ENCODE data around the gene DROSHA. TPM values are rescaled to one million over a fixed set of nuclear protein-coding genes. Genes with fewer than 3 reads are reported as not detected.
"Not testable (repeated sequence)": the region's sequence is repeated elsewhere in the genome, so short reads cannot be mapped to it uniquely, and the experiment has no call there.

DROSHA gene
- total and polyA plus RNA-seq, 2 donors (not counting 3 experiments of a cell fraction or from before 2014, with no cell fraction given), result 49.1 to 96.4 TPM

DNA sequence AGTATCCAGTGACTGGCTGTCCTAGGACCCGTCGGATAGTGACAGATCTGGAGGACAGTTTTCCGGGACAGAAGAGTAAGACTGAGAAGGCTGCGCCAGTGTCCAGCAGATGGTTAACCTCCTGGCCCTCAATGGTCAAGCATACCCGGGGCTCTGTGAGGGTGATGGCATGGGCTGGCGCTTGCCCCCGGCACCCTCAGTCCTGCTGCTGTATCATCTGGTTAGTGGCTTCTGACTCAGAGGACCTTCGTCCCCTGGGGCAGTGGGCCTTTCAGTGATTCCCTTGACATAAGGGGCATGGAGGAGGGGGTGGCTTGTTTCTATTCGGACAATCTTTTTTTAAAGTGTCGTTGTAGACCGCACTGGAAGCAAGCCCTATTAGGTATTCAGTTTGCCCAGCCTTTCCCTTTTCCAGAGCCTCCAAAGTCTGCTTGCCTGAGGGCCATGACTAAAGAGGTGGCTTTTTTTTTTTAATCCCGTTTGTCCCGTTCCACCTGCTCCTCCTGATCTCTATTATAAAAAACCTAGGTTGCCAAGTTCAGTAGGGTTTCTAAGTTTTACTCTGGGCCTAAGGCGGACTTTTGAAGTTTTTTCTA, 136.3 kb downstream of the DROSHA start:
- H3K9ac ChIP-seq (replicated peaks; ENCODE audit: extremely low read depth, insufficient read depth, low read length); H3K4me2 ChIP-seq (ENCODE audit: insufficient read depth, low read length); FAIRE-seq; H3K27me3 ChIP-seq (ENCODE audit: control insufficient read depth in 2 of 2, insufficient read depth in 2 of 2, low read length in 2 of 2); H3K9me1 ChIP-seq (replicated peaks; ENCODE audit: control insufficient read depth, extremely low read depth, insufficient read depth, low read length); H2AFZ ChIP-seq (ENCODE audit: low read depth, low read length); dilution Hi-C loops (cut with MboI; ENCODE audit: extremely low pct_ligation_motif_present, low sequenced_read_pairs); DNase-seq (ENCODE audit: low read depth, low spot score); H3K4me3 ChIP-seq (replicated peaks in 1 of 3; ENCODE audit: insufficient read depth in 1 of 3, low read depth in 1 of 3, low read length in 3 of 3); POLR2A ChIA-PET; H3K79me2 ChIP-seq (ENCODE audit: control insufficient read depth, insufficient read depth, low read length); H3K27ac ChIP-seq (ENCODE audit: insufficient read depth, low read depth, low read length); intact Hi-C loops (cut with micrococcal nuclease); H3K36me3 ChIP-seq (ENCODE audit: control insufficient read depth in 2 of 2, extremely low read depth in 1 of 2, insufficient read depth in 2 of 2, low read length in 2 of 2); H4K20me1 ChIP-seq (replicated peaks; ENCODE audit: control insufficient read depth, extremely low read depth, insufficient read depth, low read length); H3K4me1 ChIP-seq (ENCODE audit: control insufficient read depth, extremely low read depth, insufficient read depth, low read length); CTCF ChIA-PET; BruUV-seq (replicated peaks); H3K9me3 ChIP-seq (replicated peaks; ENCODE audit: control insufficient read depth, insufficient read depth, low read length): not testable (repeated sequence)

DNA sequence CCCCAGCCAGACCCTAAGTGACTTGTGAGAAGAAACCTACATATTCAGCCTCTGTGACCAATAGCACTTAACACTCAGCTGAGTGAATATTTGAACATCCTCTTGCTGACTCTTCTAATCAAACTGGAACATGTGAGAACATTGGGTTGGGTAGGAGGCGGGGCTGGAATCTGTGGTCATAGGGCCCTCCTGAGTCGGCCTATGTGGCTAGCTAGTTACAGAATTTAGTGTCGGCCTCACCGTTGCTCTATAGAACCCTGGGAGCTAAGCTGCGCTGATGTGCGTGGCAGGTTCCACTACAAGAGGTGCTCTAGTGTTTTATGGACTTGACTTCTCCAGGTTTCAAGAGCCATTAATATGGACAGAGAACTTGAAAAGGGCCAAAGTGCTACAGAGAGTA, 138.8 kb downstream of the DROSHA start:
- H3K4me3 ChIP-seq (replicated peaks in 1 of 3; ENCODE audit: insufficient read depth in 1 of 3, low read depth in 1 of 3, low read length in 3 of 3), result no peak overlapping the region
- H3K9me3 ChIP-seq (replicated peaks; ENCODE audit: control insufficient read depth, insufficient read depth, low read length), result no peaks in the 10 kb centered on the region
- dilution Hi-C loops (cut with MboI; ENCODE audit: extremely low pct_ligation_motif_present, low sequenced_read_pairs) (no loop called here), intact Hi-C loops (cut with micrococcal nuclease) (no loop called here)
- H2AFZ ChIP-seq (ENCODE audit: low read depth, low read length), result no peak overlapping the region
- ChIA-PET POLR2A (no interaction called here), CTCF (no interaction called here)
- DNase-seq (ENCODE audit: low read depth, low spot score) (no peak), FAIRE-seq (no peak)
- H4K20me1 ChIP-seq (replicated peaks; ENCODE audit: control insufficient read depth, extremely low read depth, insufficient read depth, low read length), result no peaks in the 10 kb centered on the region
- no peaks in the 10 kb centered on the region for H3K36me3 ChIP-seq (ENCODE audit: control insufficient read depth in 2 of 2, extremely low read depth in 1 of 2, insufficient read depth in 2 of 2, low read length in 2 of 2)
- no peaks in the 10 kb centered on the region for H3K79me2 ChIP-seq (ENCODE audit: control insufficient read depth, insufficient read depth, low read length)
- no peaks in the 10 kb centered on the region for H3K27me3 ChIP-seq (ENCODE audit: control insufficient read depth in 2 of 2, insufficient read depth in 2 of 2, low read length in 2 of 2)
- TF ChIP-seq JUN (IDR thresholded peaks at IDR 0.05; ENCODE audit: borderline replicate concordance, insufficient read depth, insufficient read length, low read depth) (no peak), MYC (IDR thresholded peaks at IDR 0.05; ENCODE audit: low read depth, low read length) (no peak), EZH2 (IDR thresholded peaks at IDR 0.05; ENCODE audit: borderline replicate concordance, low read depth, low read length, severe bottlenecking) (no peak), GATA2 (IDR thresholded peaks at IDR 0.05; ENCODE audit: insufficient read depth, insufficient read length, low read depth, low read length) (no peak), POLR2AphosphoS5 (IDR thresholded peaks at IDR 0.05; ENCODE audit: insufficient read depth, low read depth, low read length) (no peak), POLR2A (IDR thresholded peaks at IDR 0.05; ENCODE audit: low read depth, low read length) (no peak), FOS (IDR thresholded peaks at IDR 0.05; ENCODE audit: borderline replicate concordance, insufficient read depth, low read length) (no peak)
- TF ChIP-seq, protein P1, sequence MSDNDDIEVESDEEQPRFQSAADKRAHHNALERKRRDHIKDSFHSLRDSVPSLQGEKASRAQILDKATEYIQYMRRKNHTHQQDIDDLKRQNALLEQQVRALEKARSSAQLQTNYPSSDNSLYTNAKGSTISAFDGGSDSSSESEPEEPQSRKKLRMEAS (IDR thresholded peaks at IDR 0.05; ENCODE audit: insufficient read depth, insufficient read length), result no peak
- TF ChIP-seq, protein P2, sequence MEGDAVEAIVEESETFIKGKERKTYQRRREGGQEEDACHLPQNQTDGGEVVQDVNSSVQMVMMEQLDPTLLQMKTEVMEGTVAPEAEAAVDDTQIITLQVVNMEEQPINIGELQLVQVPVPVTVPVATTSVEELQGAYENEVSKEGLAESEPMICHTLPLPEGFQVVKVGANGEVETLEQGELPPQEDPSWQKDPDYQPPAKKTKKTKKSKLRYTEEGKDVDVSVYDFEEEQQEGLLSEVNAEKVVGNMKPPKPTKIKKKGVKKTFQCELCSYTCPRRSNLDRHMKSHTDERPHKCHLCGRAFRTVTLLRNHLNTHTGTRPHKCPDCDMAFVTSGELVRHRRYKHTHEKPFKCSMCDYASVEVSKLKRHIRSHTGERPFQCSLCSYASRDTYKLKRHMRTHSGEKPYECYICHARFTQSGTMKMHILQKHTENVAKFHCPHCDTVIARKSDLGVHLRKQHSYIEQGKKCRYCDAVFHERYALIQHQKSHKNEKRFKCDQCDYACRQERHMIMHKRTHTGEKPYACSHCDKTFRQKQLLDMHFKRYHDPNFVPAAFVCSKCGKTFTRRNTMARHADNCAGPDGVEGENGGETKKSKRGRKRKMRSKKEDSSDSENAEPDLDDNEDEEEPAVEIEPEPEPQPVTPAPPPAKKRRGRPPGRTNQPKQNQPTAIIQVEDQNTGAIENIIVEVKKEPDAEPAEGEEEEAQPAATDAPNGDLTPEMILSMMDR (IDR thresholded peaks at IDR 0.05; ENCODE audit: extremely low read depth in 1 of 2, insufficient read depth in 1 of 2, low read depth in 1 of 2, low read length in 2 of 2), result no peak
- BruUV-seq (replicated peaks), result no TSS peak
- H3K4me2 ChIP-seq (ENCODE audit: insufficient read depth, low read length), result no peak overlapping the region
- H3K9ac ChIP-seq (replicated peaks; ENCODE audit: extremely low read depth, insufficient read depth, low read length), result no peak overlapping the region
- no peaks in the 10 kb centered on the region for H3K9me1 ChIP-seq (replicated peaks; ENCODE audit: control insufficient read depth, extremely low read depth, insufficient read depth, low read length)
- H3K27ac ChIP-seq (ENCODE audit: insufficient read depth, low read depth, low read length), result no peak overlapping the region
- no peaks in the 10 kb centered on the region for H3K4me1 ChIP-seq (ENCODE audit: control insufficient read depth, extremely low read depth, insufficient read depth, low read length)

Data from endothelial cell of umbilical vein (primary cell).